GM12878 (cell line): ENCODE results near the gene SNPH. TPM values are rescaled to one million over a fixed set of nuclear protein-coding genes. Genes with fewer than 3 reads are reported as not detected.

Experiments
- ATAC-seq: fragments of 200-7000 bp; cut with Tn5 transposase; 3 replicates; pipeline ENCODE4 v1.9.1; 2020; ENCODE audit warnings: mild to moderate bottlenecking, moderate library complexity
- BruUV-seq: library from RNA; stranded (reverse); fragments of 400-500 nt; replicated peaks from 2 replicates; lab custom pipeline; 2021; lab: Mats Ljungman, UMichigan
- CTCF ChIA-PET: fragments of 300-600 bp; sonication (Branson Sonifier 250); formaldehyde crosslinking; extraction: SDS; loops from one replicate; lab custom pipeline; 2021; ENCODE audit warnings: inconsistent platforms; lab: Yijun Ruan, JAX
- POLR2A ChIA-PET: fragments of 350-600 bp; formaldehyde crosslinking; extraction: SDS; loops from one replicate; lab custom pipeline; 2021; ENCODE audit warnings: inconsistent platforms; lab: Charles Lee
- RAD21 ChIA-PET: fragments of 300-600 bp; sonication (Branson Sonifier 250); formaldehyde crosslinking; loops from one replicate; lab custom pipeline; 2023; ENCODE audit warnings: antibody characterized with exemption; ENCODE audit not compliant: unreplicated experiment; lab: Charles Lee
- SMC1A ChIA-PET: fragments of 300-600 bp; sonication (Branson Sonifier 250); formaldehyde crosslinking; loops from one replicate; lab custom pipeline; 2023; ENCODE audit not compliant: unreplicated experiment, uncharacterized antibody; lab: Charles Lee
- DNase-seq: peaks from one replicate; pipeline ENCODE4 v3.0.0-alpha.2; 2011; ENCODE audit warnings: low read depth, low spot score
- FAIRE-seq: peaks from 3 replicates; lab custom pipeline; 2011; peaks lifted over from hg19 to GRCh38; lab: Jason Lieb, UNC
- H2AFZ ChIP-seq: 2 replicates; pipeline ENCODE4 v1.6.0; 2011; ENCODE audit warnings: low read depth, low read length, control low read depth; ENCODE audit not compliant: control insufficient read depth
- H3K27ac ChIP-seq: 2 replicates; pipeline ENCODE4 v1.5.1; 2011; ENCODE audit warnings: control low read depth; ENCODE audit not compliant: control insufficient read depth, insufficient read depth
- H3K27me3 ChIP-seq, 2 experiments: replicated peaks in 1 of 2; 2 replicates each; pipeline versions ENCODE4 v1.6.0 to v1.6.1; 2011; ENCODE audit warnings: low read length in 1 of 2; ENCODE audit not compliant: control insufficient read depth in 2 of 2, insufficient read depth in 2 of 2
- H3K36me3 ChIP-seq, 2 experiments: 2 replicates each; pipeline ENCODE4 v1.5.1; 2011; ENCODE audit warnings: low read length in 1 of 2; ENCODE audit not compliant: control insufficient read depth in 2 of 2, insufficient read depth in 2 of 2
- H3K4me1 ChIP-seq: 2 replicates; pipeline ENCODE4 v1.6.1; 2011; ENCODE audit warnings: mild to moderate bottlenecking, low read length, moderate library complexity, mixed read lengths; ENCODE audit not compliant: control insufficient read depth, insufficient read depth
- H3K4me2 ChIP-seq: 2 replicates; pipeline ENCODE4 v1.6.0; 2011; ENCODE audit warnings: control low read depth; ENCODE audit not compliant: control insufficient read depth, insufficient read depth
- H3K4me3 ChIP-seq: fragments of 200-600 bp; sonication (generic); 2 replicates; pipeline ENCODE4 v1.5.1; 2016
- H3K79me2 ChIP-seq: 2 replicates; pipeline ENCODE4 v1.6.0; 2011; ENCODE audit warnings: low read length; ENCODE audit not compliant: control insufficient read depth, insufficient read depth
- H3K9ac ChIP-seq: 2 replicates; pipeline ENCODE4 v1.8.0; 2011; ENCODE audit warnings: low read length, control low read depth, mixed read lengths; ENCODE audit not compliant: control insufficient read depth, insufficient read depth
- H3K9me3 ChIP-seq: replicated peaks from 3 replicates; pipeline ENCODE4 v1.5.1; 2011; ENCODE audit warnings: mild to moderate bottlenecking, low read length; ENCODE audit not compliant: control insufficient read depth, insufficient read depth
- H4K20me1 ChIP-seq: 2 replicates; pipeline ENCODE4 v1.6.0; 2011; ENCODE audit not compliant: control insufficient read depth, insufficient read depth
- HSF1 ChIP-seq: fragments of 150-350 bp; IDR thresholded peaks from 2 replicates; pipeline ENCODE4 v1.6.1; 2014; ENCODE audit warnings: mild to moderate bottlenecking, low read depth, low read length
- PAX5 ChIP-seq: IDR thresholded peaks from 2 replicates; pipeline ENCODE4 v1.6.1; 2011; ENCODE audit warnings: low read depth, low read length, borderline replicate concordance
- RAD51 ChIP-seq: fragments of 450-650 bp; IDR thresholded peaks from 2 replicates; pipeline ENCODE4 v1.6.1; 2016; ENCODE audit warnings: moderate library complexity, mild to moderate bottlenecking, inconsistent platforms
- TBL1XR1 ChIP-seq: IDR thresholded peaks from 2 replicates; pipeline ENCODE4 v1.6.1; 2012; ENCODE audit warnings: low read depth, low read length, improper control_type of control experiment
- ZNF207 ChIP-seq: fragments of 450-650 bp; IDR thresholded peaks from 2 replicates; pipeline ENCODE4 v1.6.1; 2014; ENCODE audit warnings: antibody characterized with exemption, mild to moderate bottlenecking, borderline replicate concordance
- ZNF687 ChIP-seq: fragments of 450-650 bp; IDR thresholded peaks from 2 replicates; pipeline ENCODE4 v1.6.1; 2017; ENCODE audit warnings: mild to moderate bottlenecking, moderate library complexity
- WGBS: methylation state at CpG from one replicate; pipeline ENCODE4 v1.1.6; 2016; ENCODE audit warnings: low lambda C conversion rate; ENCODE audit not compliant: insufficient replicate concordance, insufficient coverage; ENCODE audit errors: missing lambda C conversion rate; 5-methylcytosine and 5-hydroxymethylcytosine counted together
- in situ Hi-C: fragments of 300-500 bp; cut with MboI; formaldehyde crosslinking; loops from 9 replicates; pipeline ENCODE4 v1.14.3; 2018; ENCODE audit warnings: mixed read lengths
- intact Hi-C: fragments of 100-400 bp; cut with micrococcal nuclease; formaldehyde crosslinking; loops from one replicate; pipeline ENCODE4 v1.14.2; 2022; ENCODE audit not compliant: unreplicated experiment
- polyA plus RNA-seq, 11 experiments: library from polyadenylated mRNA; depleted of rRNA in 4 of 11; unstranded in 6 of 11; stranded (reverse) in 5 of 11; fragments of >200 nt; fragmentation: Nextera tagmentation in 4 of 11; fragmentation: Illumina TruSeq in 1 of 11; extraction: Ambion mirVana in 4 of 11; extraction: Trizol in 1 of 11; gene quantifications; 1 replicate in 1 of 11; 2 replicates in 10 of 11; pipeline versions ENCODE4 v1.2.1 to v1.2.3, GENCODE V29; 2011 to 2016; ENCODE audit warnings: inconsistent platforms in 2 of 11, missing spikeins in 2 of 11, low read depth in 1 of 11
- total RNA-seq, 4 experiments: library from RNA; depleted of rRNA in 3 of 4; stranded (reverse); fragments of >200 nt in 3 of 4; fragmentation: Illumina TruSeq in 1 of 4; extraction: Trizol in 1 of 4; gene quantifications; 2 replicates each; pipeline versions ENCODE4 v1.2.1 to v1.2.3, GENCODE V29; 2013 to 2021

SNPH gene
- total and polyA plus RNA-seq, 10 of the 15 experiments (the other 5 are each of a cell fraction or from before 2014, with no cell fraction given) = 0.02 to 0.45 (median 0.34) TPM; not detected in 2

GRCh38 chr20:1287306-1287705 is 21.2 kb downstream of the SNPH start:
- ATAC-seq = peak; percentile 63
- no peaks in the 10 kb centered on the region for H4K20me1 ChIP-seq
- ChIA-PET CTCF (interaction anchor here (0.7 kb wide), 1 partner anchor 291 kb away, joined by 3 read pairs; no protein-coding TSS in a partner anchor), SMC1A (interaction anchor here (0.6 kb wide), 1 partner anchor 121 kb away, joined by 4 read pairs; no protein-coding TSS in a partner anchor), POLR2A (no interaction called here)
- FAIRE-seq = peak; percentile 57
- no peaks in the 10 kb centered on the region for H3K9me3 ChIP-seq
- WGBS = 77% methylated on average over 1 of the region's 1 CpG
- H3K4me3 ChIP-seq = no peak overlapping the region
- no peaks in the 10 kb centered on the region for H3K36me3 ChIP-seq
- TF ChIP-seq PAX5 (no peak), ZNF207 (no peak), ZNF687 (no peak), TBL1XR1 (no peak), HSF1 (no peak), RAD51 (no peak)
- TF ChIP-seq, all 136 proteins: peak for 0
- RAD21 ChIA-PET = no interaction called here
- Histone ChIP-seq H3K9ac (no peak overlapping the region), H3K79me2 (no peaks in the 10 kb centered on the region), H3K4me2 (no peak overlapping the region), H3K27ac (no peak overlapping the region), H3K4me1 (no peaks in the 10 kb centered on the region), H2AFZ (no peak overlapping the region), H3K27me3 (peaks cover 0 to 2% of the 10 kb centered on the region in 2 experiments)
- intact Hi-C loops (no loop called here), in situ Hi-C loops (no loop called here)
- DNase-seq = no peak
- no TSS peak for BruUV-seq
